Muscle layer of duodenum (tissue), 2 donors: ENCODE data around the gene SLITRK3.

Experiments
- H3K27ac ChIP-seq: one replicate; pipeline ENCODE4 v1.7.0; 2013; ENCODE audit warnings: mild to moderate bottlenecking, low read length
- H3K27me3 ChIP-seq: one replicate; pipeline ENCODE4 v1.7.0; 2013; ENCODE audit warnings: low read depth, mild to moderate bottlenecking, control low read depth, low read length
- H3K36me3 ChIP-seq, 2 donors: one replicate each; pipeline ENCODE4 v1.7.0; 2013; ENCODE audit warnings: low read length in 2 of 2, control low read depth in 1 of 2, mild to moderate bottlenecking in 1 of 2; ENCODE audit not compliant: insufficient read depth in 2 of 2, control insufficient read depth in 1 of 2
- H3K4me1 ChIP-seq, 2 donors: one replicate each; pipeline ENCODE4 v1.7.0; 2013; ENCODE audit warnings: low read length in 2 of 2, mild to moderate bottlenecking in 2 of 2, control low read depth in 1 of 2, moderate library complexity in 1 of 2; ENCODE audit not compliant: insufficient read depth in 2 of 2, control insufficient read depth in 1 of 2
- H3K4me3 ChIP-seq, 2 donors: one replicate each; pipeline ENCODE4 v1.7.0; 2013; ENCODE audit warnings: low read length in 2 of 2, low read depth in 1 of 2, mild to moderate bottlenecking in 1 of 2
- H3K9me3 ChIP-seq, 2 donors: one replicate each; pipeline ENCODE4 v1.7.0; 2013; ENCODE audit warnings: low read length in 2 of 2, control low read depth in 1 of 2, mild to moderate bottlenecking in 1 of 2; ENCODE audit not compliant: control insufficient read depth in 1 of 2
- donor health status: healthy.

Gene SLITRK3

GRCh38 chr3:165195640-165196576, at the start of gene SLITRK3:
TSS of gene SLITRK3 (minus strand) at chr3:165196384. CDS start at chr3:165190830, 5,554 bp downstream.
- peak within 1 kb of the TSS; percentile 3 for H3K27ac ChIP-seq
- no peaks in the 10 kb centered on the region for H3K9me3 ChIP-seq
- H3K27me3 ChIP-seq = peaks cover 43% of the 10 kb centered on the region
- peaks cover 5 to 38% of the 10 kb centered on the region in 2 donors for H3K4me1 ChIP-seq
- H3K4me3 ChIP-seq = peak within 1 kb of the TSS; percentile 65 to 68
- H3K36me3 ChIP-seq = no peaks in the 10 kb centered on the region

GRCh38 chr3:165243597-165243996, 47.4 kb upstream of the SLITRK3 start:
- H3K4me3 ChIP-seq = no peak overlapping the region
- no peak overlapping the region for H3K27ac ChIP-seq
- no peaks in the 10 kb centered on the region for H3K4me1 ChIP-seq
- no peaks in the 10 kb centered on the region for H3K27me3 ChIP-seq
- no peaks in the 10 kb centered on the region for H3K9me3 ChIP-seq
- no peaks in the 10 kb centered on the region for H3K36me3 ChIP-seq

GRCh38 chr3:165233501-165234195, 37.5 kb upstream of the SLITRK3 start:
- no peak overlapping the region for H3K27ac ChIP-seq

GRCh38 chr3:165225604-165226003, 29.4 kb upstream of the SLITRK3 start:
- Histone ChIP-seq H3K36me3 (no peaks in the 10 kb centered on the region), H3K27me3 (no peaks in the 10 kb centered on the region), H3K4me1 (no peaks in the 10 kb centered on the region), H3K4me3 (no peak overlapping the region), H3K27ac (no peak overlapping the region), H3K9me3 (no peaks in the 10 kb centered on the region)

More at GRCh38 chr3:165233501-165234195, 37.5 kb upstream of the SLITRK3 start:
- Histone ChIP-seq H3K4me3 (no peak overlapping the region), H3K9me3 (no peaks in the 10 kb centered on the region), H3K27me3 (no peaks in the 10 kb centered on the region), H3K36me3 (no peaks in the 10 kb centered on the region), H3K4me1 (no peaks in the 10 kb centered on the region)

GRCh38 chr3:165217739-165218138, 21.6 kb upstream of the SLITRK3 start:
- no peaks in the 10 kb centered on the region for H3K4me1 ChIP-seq
- H3K9me3 ChIP-seq = no peaks in the 10 kb centered on the region
- H3K27ac ChIP-seq = no peak overlapping the region
- H3K36me3 ChIP-seq = no peaks in the 10 kb centered on the region
- H3K4me3 ChIP-seq = no peak overlapping the region
- H3K27me3 ChIP-seq = no peaks in the 10 kb centered on the region

GRCh38 chr3:165212580-165212979, 16.4 kb upstream of the SLITRK3 start:
- H3K4me1 ChIP-seq = no peaks in the 10 kb centered on the region
- H3K36me3 ChIP-seq = no peaks in the 10 kb centered on the region
- no peak overlapping the region for H3K4me3 ChIP-seq
- H3K27ac ChIP-seq = no peak overlapping the region
- no peaks in the 10 kb centered on the region for H3K9me3 ChIP-seq
- H3K27me3 ChIP-seq = no peaks in the 10 kb centered on the region

- no peak overlapping the region for H3K4me3 ChIP-seq
- H3K4me1 ChIP-seq = peaks cover 0 to 4% of the 10 kb centered on the region in 2 donors
- H3K36me3 ChIP-seq = no peaks in the 10 kb centered on the region
- H3K27ac ChIP-seq = no peak overlapping the region
- H3K9me3 ChIP-seq = no peaks in the 10 kb centered on the region
- no peaks in the 10 kb centered on the region for H3K27me3 ChIP-seq
Observed at GRCh38 chr3:165211721-165212120, 15.5 kb upstream of the SLITRK3 start.

GRCh38 chr3:165210727-165211126, 14.5 kb upstream of the SLITRK3 start:
- no peak overlapping the region for H3K27ac ChIP-seq
- H3K4me1 ChIP-seq = peaks cover 0 to 4% of the 10 kb centered on the region in 2 donors
- H3K27me3 ChIP-seq = no peaks in the 10 kb centered on the region
- H3K4me3 ChIP-seq = no peak overlapping the region
- H3K36me3 ChIP-seq = no peaks in the 10 kb centered on the region
- no peaks in the 10 kb centered on the region for H3K9me3 ChIP-seq

- Histone ChIP-seq H3K27ac (no peak overlapping the region), H3K36me3 (no peaks in the 10 kb centered on the region), H3K9me3 (no peaks in the 10 kb centered on the region), H3K27me3 (no peaks in the 10 kb centered on the region), H3K4me3 (no peak overlapping the region), H3K4me1 (peaks cover 0 to 4% of the 10 kb centered on the region in 2 donors)
Observed at GRCh38 chr3:165210132-165210531, 13.9 kb upstream of the SLITRK3 start.

- Histone ChIP-seq H3K4me3 (peak overlapping the region; percentile 65 to 70), H3K4me1 (peaks cover 0 to 4% of the 10 kb centered on the region in 2 donors), H3K27ac (no peak overlapping the region), H3K36me3 (no peaks in the 10 kb centered on the region), H3K27me3 (no peaks in the 10 kb centered on the region), H3K9me3 (no peaks in the 10 kb centered on the region)
Observed at GRCh38 chr3:165206454-165207266, 10.5 kb upstream of the SLITRK3 start.

GRCh38 chr3:165204445-165204844, 8.3 kb upstream of the SLITRK3 start:
- no peak overlapping the region for H3K4me3 ChIP-seq

More at GRCh38 chr3:165204445-165204844, 8.3 kb upstream of the SLITRK3 start:
- H3K36me3 ChIP-seq = no peaks in the 10 kb centered on the region
- H3K9me3 ChIP-seq = no peaks in the 10 kb centered on the region
- no peak overlapping the region for H3K27ac ChIP-seq
- H3K4me1 ChIP-seq = peaks cover 0 to 4% of the 10 kb centered on the region in 2 donors
- H3K27me3 ChIP-seq = no peaks in the 10 kb centered on the region
